ENCODE results near the gene SP1.
"Not testable (repeated sequence)": the region's sequence is repeated elsewhere in the genome, so short reads cannot be mapped to it uniquely, and the experiment has no call there.

DNA sequence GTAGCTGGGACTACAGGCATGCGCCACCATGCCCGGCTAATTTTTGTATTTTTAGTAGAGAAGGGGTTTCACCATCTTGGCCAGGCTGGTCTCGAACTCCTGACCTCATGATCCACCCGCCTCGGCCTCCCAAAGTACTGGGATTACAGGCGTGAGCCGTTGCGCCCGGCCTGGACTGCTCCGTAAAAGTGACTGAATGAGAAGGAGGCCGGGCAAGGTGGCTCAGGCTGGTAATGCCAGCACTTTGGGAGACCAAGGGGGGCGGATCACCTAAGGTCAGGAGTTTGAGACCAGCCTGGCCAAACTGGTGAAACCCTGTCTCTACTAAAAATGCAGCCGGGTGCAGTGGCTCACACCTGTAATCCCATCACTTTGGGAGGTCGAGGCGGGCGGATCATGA is 22.4 kb downstream of the SP1 start:
- TF ChIP-seq, protein P1, sequence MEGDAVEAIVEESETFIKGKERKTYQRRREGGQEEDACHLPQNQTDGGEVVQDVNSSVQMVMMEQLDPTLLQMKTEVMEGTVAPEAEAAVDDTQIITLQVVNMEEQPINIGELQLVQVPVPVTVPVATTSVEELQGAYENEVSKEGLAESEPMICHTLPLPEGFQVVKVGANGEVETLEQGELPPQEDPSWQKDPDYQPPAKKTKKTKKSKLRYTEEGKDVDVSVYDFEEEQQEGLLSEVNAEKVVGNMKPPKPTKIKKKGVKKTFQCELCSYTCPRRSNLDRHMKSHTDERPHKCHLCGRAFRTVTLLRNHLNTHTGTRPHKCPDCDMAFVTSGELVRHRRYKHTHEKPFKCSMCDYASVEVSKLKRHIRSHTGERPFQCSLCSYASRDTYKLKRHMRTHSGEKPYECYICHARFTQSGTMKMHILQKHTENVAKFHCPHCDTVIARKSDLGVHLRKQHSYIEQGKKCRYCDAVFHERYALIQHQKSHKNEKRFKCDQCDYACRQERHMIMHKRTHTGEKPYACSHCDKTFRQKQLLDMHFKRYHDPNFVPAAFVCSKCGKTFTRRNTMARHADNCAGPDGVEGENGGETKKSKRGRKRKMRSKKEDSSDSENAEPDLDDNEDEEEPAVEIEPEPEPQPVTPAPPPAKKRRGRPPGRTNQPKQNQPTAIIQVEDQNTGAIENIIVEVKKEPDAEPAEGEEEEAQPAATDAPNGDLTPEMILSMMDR (IDR thresholded peaks at IDR 0.05), result not testable (repeated sequence)
- not testable (repeated sequence) for TF ChIP-seq POLR2A (IDR thresholded peaks at IDR 0.05)

Measured in adrenal gland (tissue), 5 donors.